C4-2B (cell line): ENCODE data around the gene FAM222A.

Source experiments
- CTCF ChIP-seq: fragments of 450-650 bp; conservative IDR thresholded peaks from 2 replicates; pipeline ENCODE4 v1.5.1; 2017; ENCODE audit warnings: mild to moderate bottlenecking
- ZFX ChIP-seq: fragments of 450-650 bp; IDR thresholded peaks from 2 replicates; pipeline ENCODE4 v1.6.1; 2017

DNA sequence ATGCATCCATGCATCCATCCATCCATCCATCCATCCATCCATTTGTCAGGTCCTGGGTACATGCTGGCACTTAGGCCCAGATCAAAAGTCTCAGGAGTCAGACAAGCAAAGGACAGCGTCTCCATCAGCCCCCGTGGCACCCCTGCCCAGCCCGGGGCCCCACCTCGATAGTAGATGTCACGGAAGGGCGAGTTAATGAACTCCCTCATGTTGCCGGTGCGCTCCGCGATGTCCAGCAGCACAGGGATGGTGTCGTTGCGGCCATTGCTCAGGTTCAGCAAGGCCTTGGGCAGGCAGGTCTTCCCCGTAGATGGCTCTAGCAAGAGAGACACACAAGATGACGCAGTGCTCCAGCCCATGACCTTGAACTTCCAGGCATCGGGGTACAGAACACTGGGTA is 89.2 kb downstream of the FAM222A start:
- TF ChIP-seq CTCF, result no peak
- TF ChIP-seq ZFX, result no peak
